ENCODE results near the gene ADCY3. TPM values are rescaled to one million over a fixed set of nuclear protein-coding genes. Genes with fewer than 3 reads are reported as not detected.

ADCY3 gene
- total RNA-seq, 1 experiment from 2014 or later, result 71.1 TPM

DNA sequence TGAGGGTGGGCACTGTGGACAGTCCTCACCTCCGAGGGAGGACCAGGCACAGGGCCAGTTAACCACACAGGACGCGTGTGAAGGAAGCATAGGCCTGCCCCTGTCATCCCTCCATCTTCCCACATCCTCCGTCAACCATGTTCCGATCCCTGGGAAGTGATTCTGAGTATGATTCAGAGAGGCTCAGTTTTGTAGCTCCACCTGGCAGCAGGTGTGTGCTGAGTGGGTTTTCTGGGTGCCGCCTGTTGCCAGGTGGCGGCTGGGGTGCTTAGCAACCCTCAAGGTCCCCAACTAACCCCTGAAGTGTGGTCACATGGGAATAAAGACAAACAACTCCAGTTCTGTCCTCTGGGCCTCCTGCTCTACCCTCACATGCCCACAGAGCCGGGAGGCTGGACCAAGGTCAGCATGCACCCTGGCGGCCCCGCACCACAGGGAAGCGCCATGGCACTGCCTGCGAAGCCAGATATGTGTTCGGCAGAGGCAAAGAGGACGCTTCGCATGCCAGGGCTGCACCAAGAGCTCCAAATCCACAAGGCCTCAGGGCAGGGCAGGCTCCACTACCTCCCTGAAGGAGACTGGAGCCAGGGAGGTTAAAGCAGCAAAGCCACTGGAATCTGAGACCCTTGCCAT lies 60.0 kb downstream of the ADCY3 start:
- no TSS peak for BruUV-seq (replicated peaks)
- H3K4me3 ChIP-seq (replicated peaks in 1 of 2; ENCODE audit: low read depth in 1 of 2, low read length in 2 of 2), result no peak overlapping the region
- intact Hi-C loops (cut with micrococcal nuclease), result no loop called here
- H3K9me2 ChIP-seq (ENCODE audit: insufficient read depth), result no peaks in the 10 kb centered on the region
- RAD21 ChIA-PET (ENCODE audit: low non-redundant PET in 1 of 2, low total read pairs in 2 of 2, uncharacterized antibody in 2 of 2, unreplicated experiment in 2 of 2), result no interaction called here
- no peaks in the 10 kb centered on the region for H4K20me1 ChIP-seq (ENCODE audit: insufficient read depth)
- CTCF ChIA-PET, result no interaction called here
- no peak overlapping the region for H3K9ac ChIP-seq (ENCODE audit: low read length)
- TF ChIP-seq CBX3 (IDR thresholded peaks at IDR 0.05; ENCODE audit: low read depth) (no peak), TCF7L2 (IDR thresholded peaks at IDR 0.05; ENCODE audit: borderline replicate concordance, extremely low read depth, insufficient read depth, insufficient read length) (no peak), CTCF (IDR thresholded peaks at IDR 0.05 in 2 of 3, conservative IDR thresholded peaks at IDR 0.05 in 1 of 3; ENCODE audit: borderline replicate concordance in 1 of 3, insufficient read depth in 1 of 3, low read depth in 2 of 3, low read length in 2 of 3) (no peak), EZH2phosphoT487 (IDR thresholded peaks at IDR 0.05; ENCODE audit: borderline replicate concordance) (no peak), SIN3A (IDR thresholded peaks at IDR 0.05; ENCODE audit: low read depth) (no peak), SP1 (IDR thresholded peaks at IDR 0.05; ENCODE audit: low read depth) (no peak), POLR2AphosphoS5 (IDR thresholded peaks at IDR 0.05; ENCODE audit: low read depth, low read length) (no peak), POLR2A (IDR thresholded peaks at IDR 0.05; ENCODE audit: borderline replicate concordance, extremely low read depth, insufficient read depth, insufficient read length) (no peak), JUND (IDR thresholded peaks at IDR 0.05) (no peak), RAD21 (IDR thresholded peaks at IDR 0.05; ENCODE audit: low read depth) (no peak)
- no peak for DNase-seq (ENCODE audit: low read depth, low spot score)
- H3K9me3 ChIP-seq (ENCODE audit: control insufficient read depth in 1 of 2, insufficient read depth in 1 of 2, low read depth in 1 of 2, low read length in 2 of 2), result no peaks in the 10 kb centered on the region
- no peak overlapping the region for H2AFZ ChIP-seq (ENCODE audit: low read depth, low read length, poor library complexity, severe bottlenecking)
- H3K27ac ChIP-seq (ENCODE audit: low read depth, low read length), result no peak overlapping the region
- no peak for ATAC-seq
- H3K36me3 ChIP-seq (ENCODE audit: control insufficient read depth in 1 of 2, insufficient read depth in 2 of 2, low read length in 2 of 2), result 0 out of 4 replicates have a peak, but pooled peaks cover 0 to 4% of the 10 kb centered on the region in 2 experiments
- H3K79me2 ChIP-seq (ENCODE audit: insufficient read depth, low read length), result peaks cover 4% of the 10 kb centered on the region
- no peaks in the 10 kb centered on the region for H3K4me1 ChIP-seq (ENCODE audit: control insufficient read depth in 1 of 2, insufficient read depth in 2 of 2, low read length in 2 of 2)
- POLR2A ChIA-PET, result no interaction called here
- H3K4me2 ChIP-seq (ENCODE audit: low read length), result no peak overlapping the region
- no peaks in the 10 kb centered on the region for H3K27me3 ChIP-seq (ENCODE audit: insufficient read depth, low read length)

Measured in HCT116 (cell line).